ENCODE results near the gene TAF11L14. TPM values are rescaled to one million over a fixed set of nuclear protein-coding genes. Genes with fewer than 3 reads are reported as not detected.

The TAF11L14 gene
- polyA plus RNA-seq, 2 donors: not detected

DNA sequence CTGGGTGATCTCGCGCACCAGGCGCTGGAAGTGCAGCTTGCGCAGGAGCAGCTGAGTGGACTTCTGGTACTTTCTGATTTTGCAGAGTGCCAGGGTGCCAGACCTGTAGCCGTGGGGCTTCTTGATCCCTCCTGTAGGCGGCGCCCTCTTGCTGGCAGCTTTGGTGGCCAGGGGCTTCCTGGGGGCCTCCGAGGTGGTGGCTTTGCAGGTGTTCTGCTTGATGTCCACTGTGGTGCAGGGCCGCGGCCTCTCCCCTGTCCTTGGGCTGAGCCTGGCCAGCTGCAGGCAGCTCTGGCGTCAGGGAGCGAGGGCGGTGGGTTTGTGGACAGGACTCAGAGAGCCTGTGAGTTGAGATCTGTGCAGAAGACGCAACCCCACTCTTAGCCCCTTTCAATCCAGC, 36.1 kb downstream of the TAF11L14 start:
- Histone ChIP-seq H3K9me3 (ENCODE audit: control insufficient read depth in 2 of 2, insufficient read depth in 1 of 2, low read depth in 1 of 2, low read length in 1 of 2) (peaks cover 7 to 8% of the 10 kb centered on the region in 2 donors), H3K4me3 (ENCODE audit: low read depth in 1 of 2, low read length in 2 of 2) (no peak overlapping the region), H3K27ac (ENCODE audit: low read depth in 2 of 2, low read length in 1 of 2) (no peak overlapping the region), H3K36me3 (ENCODE audit: control insufficient read depth in 2 of 2, insufficient read depth in 2 of 2, low read length in 1 of 2) (no peaks in the 10 kb centered on the region), H3K4me1 (ENCODE audit: control insufficient read depth in 2 of 2, insufficient read depth in 2 of 2, low read length in 1 of 2) (no peaks in the 10 kb centered on the region), H3K27me3 (ENCODE audit: control insufficient read depth in 1 of 2, insufficient read depth in 2 of 2, low read length in 2 of 2) (no peaks in the 10 kb centered on the region)
- WGBS, 2 donors: 89 to 95% methylated on average over 14 of the region's 14 CpGs

- Histone ChIP-seq H3K4me1 (ENCODE audit: control insufficient read depth in 2 of 2, insufficient read depth in 2 of 2, low read length in 1 of 2) (no peaks in the 10 kb centered on the region), H3K4me3 (ENCODE audit: low read depth in 1 of 2, low read length in 2 of 2) (no peak overlapping the region), H3K27ac (ENCODE audit: low read depth in 2 of 2, low read length in 1 of 2) (no peak overlapping the region), H3K9me3 (ENCODE audit: control insufficient read depth in 2 of 2, insufficient read depth in 1 of 2, low read depth in 1 of 2, low read length in 1 of 2) (no peaks in the 10 kb centered on the region), H3K27me3 (ENCODE audit: control insufficient read depth in 1 of 2, insufficient read depth in 2 of 2, low read length in 2 of 2) (no peaks in the 10 kb centered on the region), H3K36me3 (ENCODE audit: control insufficient read depth in 2 of 2, insufficient read depth in 2 of 2, low read length in 1 of 2) (no peaks in the 10 kb centered on the region)
- WGBS, 2 donors: 71 to 82% methylated on average over 4 of the region's 4 CpGs
Measured at GRCh38 chr5:17678751-17679324, 44.6 kb downstream of the TAF11L14 start.

DNA sequence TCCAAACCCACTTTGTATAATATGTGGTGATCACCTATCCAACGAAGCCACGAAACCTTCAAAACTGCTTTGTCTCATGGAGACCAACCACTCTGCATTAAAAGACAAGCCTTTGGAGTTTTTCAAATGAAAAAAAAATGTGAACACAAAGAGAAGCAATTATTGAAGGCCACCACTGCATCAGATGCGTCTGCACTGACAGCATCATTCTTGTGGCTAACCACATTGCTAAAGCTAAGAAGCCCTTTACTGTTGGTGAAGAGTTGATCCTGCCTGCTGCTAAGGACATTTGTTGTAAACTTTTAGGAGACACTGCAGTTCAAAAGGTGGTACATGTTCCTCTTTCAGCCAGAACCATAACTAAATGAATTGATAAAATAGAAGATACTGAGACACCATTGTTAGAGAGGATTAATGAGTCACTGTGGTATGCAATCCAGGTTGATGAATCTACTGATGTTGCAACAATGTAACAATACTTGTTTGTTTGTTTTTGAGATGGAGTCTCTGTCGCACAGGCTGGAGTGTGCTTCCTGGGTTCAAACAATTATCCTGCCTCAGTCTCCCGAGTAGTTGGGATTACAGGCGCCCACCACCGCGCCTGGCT, 45.4 kb downstream of the TAF11L14 start:
- Histone ChIP-seq H3K4me3 (ENCODE audit: low read depth in 1 of 2, low read length in 2 of 2) (no peak overlapping the region), H3K9me3 (ENCODE audit: control insufficient read depth in 2 of 2, insufficient read depth in 1 of 2, low read depth in 1 of 2, low read length in 1 of 2) (no peaks in the 10 kb centered on the region), H3K4me1 (ENCODE audit: control insufficient read depth in 2 of 2, insufficient read depth in 2 of 2, low read length in 1 of 2) (no peaks in the 10 kb centered on the region), H3K36me3 (ENCODE audit: control insufficient read depth in 2 of 2, insufficient read depth in 2 of 2, low read length in 1 of 2) (no peaks in the 10 kb centered on the region), H3K27me3 (ENCODE audit: control insufficient read depth in 1 of 2, insufficient read depth in 2 of 2, low read length in 2 of 2) (no peaks in the 10 kb centered on the region), H3K27ac (ENCODE audit: low read depth in 2 of 2, low read length in 1 of 2) (no peak overlapping the region)
- WGBS, 2 donors: 86 to 90% methylated on average over 8 of the region's 8 CpGs

DNA sequence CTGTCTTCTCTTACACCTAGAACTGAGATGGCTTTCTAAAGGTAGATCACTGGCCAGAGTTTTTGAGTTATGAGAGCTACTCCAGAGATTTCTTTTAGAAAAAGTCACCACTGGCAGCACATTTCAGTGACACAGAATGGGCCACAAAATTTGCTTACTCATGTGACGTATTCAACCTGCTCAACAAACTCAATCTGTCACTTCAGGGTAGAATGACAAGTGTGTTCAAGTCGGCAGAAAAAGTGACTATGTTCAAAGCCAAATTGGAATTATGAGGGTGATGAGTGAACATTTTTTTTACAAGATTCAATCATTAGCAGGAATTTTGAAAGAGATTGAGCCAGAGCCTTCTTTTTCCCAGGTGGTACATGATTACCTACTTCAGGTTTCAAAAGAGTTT, 46.5 kb downstream of the TAF11L14 start:
- H3K27ac ChIP-seq (ENCODE audit: low read depth in 2 of 2, low read length in 1 of 2): no peak overlapping the region

More for the DNA sequence above, 46.5 kb downstream of the TAF11L14 start:
- no peak overlapping the region for H3K4me3 ChIP-seq (ENCODE audit: low read depth in 1 of 2, low read length in 2 of 2)
- no peaks in the 10 kb centered on the region for H3K4me1 ChIP-seq (ENCODE audit: control insufficient read depth in 2 of 2, insufficient read depth in 2 of 2, low read length in 1 of 2)
- H3K9me3 ChIP-seq (ENCODE audit: control insufficient read depth in 2 of 2, insufficient read depth in 1 of 2, low read depth in 1 of 2, low read length in 1 of 2): no peaks in the 10 kb centered on the region
- no peaks in the 10 kb centered on the region for H3K27me3 ChIP-seq (ENCODE audit: control insufficient read depth in 1 of 2, insufficient read depth in 2 of 2, low read length in 2 of 2)
- H3K36me3 ChIP-seq (ENCODE audit: control insufficient read depth in 2 of 2, insufficient read depth in 2 of 2, low read length in 1 of 2): no peaks in the 10 kb centered on the region
- 66 to 67% methylated on average over 2 of the region's 2 CpGs for WGBS, 2 donors

Other genes with a start within 250 kb of the TAF11L14 start
- gene TAF11L2, start 136.2 kb upstream of the TAF11L14 start, polyA plus RNA-seq: not detected
- not detected for gene TAF11L3, start 116.1 kb upstream of the TAF11L14 start, polyA plus RNA-seq
- not detected for gene TAF11L4, start 112.7 kb upstream of the TAF11L14 start, polyA plus RNA-seq
- not detected for gene TAF11L5, start 109.2 kb upstream of the TAF11L14 start, polyA plus RNA-seq
- not detected for gene TAF11L6, start 105.8 kb upstream of the TAF11L14 start, polyA plus RNA-seq
- gene TAF11L7, start 48.7 kb upstream of the TAF11L14 start, polyA plus RNA-seq: not detected
- not detected for gene TAF11L8, start 43.5 kb upstream of the TAF11L14 start, polyA plus RNA-seq
- gene TAF11L9, start 40.1 kb upstream of the TAF11L14 start, polyA plus RNA-seq: not detected
- not detected for gene TAF11L10, start 36.6 kb upstream of the TAF11L14 start, polyA plus RNA-seq
- gene TAF11L11, start 30.3 kb upstream of the TAF11L14 start, polyA plus RNA-seq: not detected
- gene TAF11L12, start 24.1 kb upstream of the TAF11L14 start, polyA plus RNA-seq: not detected
- gene TAF11L13, start 2.4 kb upstream of the TAF11L14 start, polyA plus RNA-seq: not detected

Data from esophagus (tissue), 2 donors.